A549 (cell line): ENCODE measurements around the gene RSF1. TPM values are rescaled to one million over a fixed set of nuclear protein-coding genes. Genes with fewer than 3 reads are reported as not detected.

Experiments used
- ATAC-seq, 2 experiments: fragments of 200-7000 bp in 1 of 2; fragments of >200 bp in 1 of 2; cut with Nextera tagmentation in 1 of 2; cut with Tn5 transposase in 1 of 2; 3 replicates each; pipeline versions ENCODE4 v1.8.0 to v1.9.1; 2018 to 2020; ENCODE audit warnings: mild to moderate bottlenecking in 1 of 2, moderate library complexity in 1 of 2
- CTCF ChIA-PET: fragments of 300-600 bp; sonication (Branson Sonifier 250); formaldehyde crosslinking; extraction: SDS; loops from one replicate; lab custom pipeline; 2021; ENCODE audit warnings: antibody characterized with exemption, inconsistent platforms; lab: Yijun Ruan, JAX
- POLR2A ChIA-PET: fragments of 350-600 bp; formaldehyde crosslinking; extraction: SDS; loops from one replicate; lab custom pipeline; 2021; ENCODE audit warnings: antibody characterized with exemption, inconsistent platforms; lab: Yijun Ruan, JAX
- DNase-seq, 2 experiments: peaks; one replicate each; pipeline versions ENCODE4 v3.0.0 to v3.0.0-alpha.2; 2011 to 2016; ENCODE audit warnings: low read depth in 1 of 2, low spot score in 1 of 2
- FAIRE-seq: peaks from 2 replicates; lab custom pipeline; 2011; peaks lifted over from hg19 to GRCh38; lab: Jason Lieb, UNC
- H3K27ac ChIP-seq, 2 experiments: fragments of >200 bp; sonication (Bioruptor Twin); formaldehyde crosslinking; 3 replicates each; pipeline ENCODE4 v1.5.1; 2016 to 2017
- H3K4me1 ChIP-seq: fragments of >200 bp; sonication (Bioruptor Twin); formaldehyde crosslinking; 3 replicates; pipeline ENCODE4 v1.6.1; 2016
- H3K4me2 ChIP-seq: fragments of >200 bp; sonication (Bioruptor Twin); formaldehyde crosslinking; 3 replicates; pipeline ENCODE4 v1.6.1; 2016
- H3K4me3 ChIP-seq: fragments of >200 bp; sonication (Bioruptor Twin); formaldehyde crosslinking; 3 replicates; pipeline ENCODE4 v1.5.1; 2016
- H3K9me3 ChIP-seq: fragments of >200 bp; sonication (Bioruptor Twin); formaldehyde crosslinking; 3 replicates; pipeline ENCODE4 v1.6.1; 2016
- BCL3 ChIP-seq: fragments of >200 bp; sonication (Bioruptor Twin); formaldehyde crosslinking; IDR thresholded peaks from 3 replicates; pipeline ENCODE4 v1.6.1; 2016
- BHLHE40 ChIP-seq: IDR thresholded peaks from 2 replicates; pipeline ENCODE4 v1.6.1; 2012; ENCODE audit warnings: low read depth, low read length, inconsistent platforms
- CBX2 ChIP-seq: fragments of 200-600 bp; sonication (generic); IDR thresholded peaks from 2 replicates; pipeline ENCODE4 v1.6.1; 2016; ENCODE audit warnings: low read depth, mild to moderate bottlenecking, borderline replicate concordance
- CBX8 ChIP-seq: fragments of 200-600 bp; sonication (generic); IDR thresholded peaks from 2 replicates; pipeline ENCODE4 v1.6.1; 2016
- CEBPB ChIP-seq, 2 experiments: fragments of >200 bp in 1 of 2; sonication (Bioruptor Twin) in 1 of 2; formaldehyde crosslinking in 1 of 2; IDR thresholded peaks; 2 replicates each; pipeline ENCODE4 v1.6.1; 2012 to 2016
- CHD4 ChIP-seq: fragments of 200-600 bp; sonication (generic); IDR thresholded peaks from 2 replicates; pipeline ENCODE4 v1.6.1; 2016; ENCODE audit warnings: antibody characterized with exemption, mild to moderate bottlenecking, borderline replicate concordance
- ELK1 ChIP-seq: fragments of 150-350 bp; IDR thresholded peaks from 2 replicates; pipeline ENCODE4 v1.6.1; 2014; ENCODE audit warnings: low read depth, mild to moderate bottlenecking, low read length
- EP300 ChIP-seq, 2 experiments: fragments of >200 bp; sonication (Bioruptor Twin); formaldehyde crosslinking; IDR thresholded peaks; 2 replicates in 1 of 2; 3 replicates in 1 of 2; pipeline ENCODE4 v1.6.1; 2016 to 2017
- FOSB ChIP-seq: fragments of 250-450 bp; sonication (Bioruptor Pico); IDR thresholded peaks from 2 replicates; pipeline ENCODE4 v1.5.0; 2020; ENCODE audit warnings: mild to moderate bottlenecking, moderate library complexity
- FOSL2 ChIP-seq, 2 experiments: fragments of 450-650 bp in 1 of 2; fragments of >200 bp in 1 of 2; sonication (Bioruptor Twin) in 1 of 2; formaldehyde crosslinking; IDR thresholded peaks; 2 replicates each; pipeline versions ENCODE4 v1.5.0 to v1.6.1; 2016 to 2020; ENCODE audit warnings: mild to moderate bottlenecking in 1 of 2, moderate library complexity in 1 of 2
- GATA3 ChIP-seq: IDR thresholded peaks from 2 replicates; pipeline ENCODE4 v1.6.1; 2012; ENCODE audit warnings: borderline replicate concordance
- HES2 ChIP-seq: fragments of >200 bp; sonication (Bioruptor Twin); formaldehyde crosslinking; IDR thresholded peaks from 2 replicates; pipeline ENCODE4 v1.6.1; 2016
- JUN ChIP-seq, 2 experiments: fragments of >200 bp; sonication (Bioruptor Twin); formaldehyde crosslinking; IDR thresholded peaks; 2 replicates in 1 of 2; 3 replicates in 1 of 2; pipeline ENCODE4 v1.6.1; 2016 to 2017
- MAX ChIP-seq: IDR thresholded peaks from 2 replicates; pipeline ENCODE4 v1.6.1; 2012
- RAD21 ChIP-seq, 2 experiments: fragments of >200 bp in 1 of 2; sonication (Bioruptor Twin) in 1 of 2; formaldehyde crosslinking in 1 of 2; IDR thresholded peaks in 1 of 2; conservative IDR thresholded peaks in 1 of 2; 2 replicates in 1 of 2; 3 replicates in 1 of 2; pipeline ENCODE4 v1.6.1; 2012 to 2018; ENCODE audit warnings: inconsistent platforms in 1 of 2
- RCOR1 ChIP-seq: fragments of 150-350 bp; IDR thresholded peaks from 2 replicates; pipeline ENCODE4 v1.6.1; 2014; ENCODE audit warnings: antibody characterized with exemption, low read length, low read depth
- REST ChIP-seq: fragments of 200-600 bp; sonication (generic); IDR thresholded peaks from 2 replicates; pipeline ENCODE4 v1.6.1; 2016; ENCODE audit warnings: antibody characterized with exemption, mild to moderate bottlenecking, moderate library complexity
- RFX5 ChIP-seq: fragments of 450-650 bp; IDR thresholded peaks from 2 replicates; pipeline ENCODE4 v1.7.1; 2014; ENCODE audit warnings: antibody characterized with exemption, mild to moderate bottlenecking, moderate library complexity
- ZSCAN20 ChIP-seq: fragments of 250-450 bp; sonication (Bioruptor Pico); IDR thresholded peaks from 2 replicates; pipeline ENCODE4 v1.8.0; 2022; ENCODE audit warnings: mild to moderate bottlenecking, moderate library complexity
- WGBS: methylation state at CpG from one replicate; pipeline ENCODE4 v1.1.6; 2017; ENCODE audit errors: missing lambda C conversion rate; 5-methylcytosine and 5-hydroxymethylcytosine counted together
- polyA plus RNA-seq, 4 experiments: library from polyadenylated mRNA; depleted of rRNA in 3 of 4; stranded (reverse); fragments of >200 nt; fragmentation: RNase III in 1 of 4; extraction: RNeasy Plus Mini Kit Qiagen cat#74134 plus additional on column Dnase treatment in 1 of 4; gene quantifications; 2 replicates in 3 of 4; 3 replicates in 1 of 4; pipeline ENCODE4 v1.2.3, GENCODE V29; 2011 to 2017

RSF1 gene
- polyA plus RNA-seq, 2 of the 4 experiments (the other 2 are of a cell fraction), result 18.8 to 29.6 TPM

- Histone ChIP-seq H3K4me1 (0 out of 3 replicates have a peak, but pooled peaks cover 2% of the 10 kb centered on the region), H3K4me2 (no peak overlapping the region), H3K4me3 (no peak overlapping the region), H3K27ac (no peak overlapping the region), H3K9me3 (no peaks in the 10 kb centered on the region)
- ChIA-PET POLR2A (interaction anchor here (0.6 kb wide), 1 partner anchor 17 kb away, joined by 5 read pairs; no protein-coding TSS in a partner anchor), CTCF (interaction anchor here (0.7 to 3.2 kb wide), 5 partner anchors 12 to 237 kb away, joined by 3 to 8 read pairs (median 3); no protein-coding TSS in a partner anchor)
- DNase-seq (no peak), FAIRE-seq (no peak), ATAC-seq (no peak)
- TF ChIP-seq CBX8 (no peak), ELK1 (no peak), MAX (no peak), EP300 (IDR thresholded peaks at IDR 0.05) (no peak), ZSCAN20 (no peak), RFX5 (no peak), CEBPB (IDR thresholded peaks at IDR 0.05) (no peak), REST (no peak), GATA3 (no peak), CBX2 (no peak), JUN (IDR thresholded peaks at IDR 0.05) (no peak), HES2 (no peak), RCOR1 (no peak), FOSB (CRISPR knock-in tag) (no peak)
Measured at GRCh38 chr11:77762426-77762825, 58.1 kb downstream of the RSF1 start.

GRCh38 chr11:77761491-77761890, 59.0 kb downstream of the RSF1 start:
- Histone ChIP-seq H3K4me3 (no peak overlapping the region), H3K9me3 (no peaks in the 10 kb centered on the region), H3K4me1 (no peaks in the 10 kb centered on the region), H3K27ac (no peak overlapping the region), H3K4me2 (no peak overlapping the region)
- no peak for DNase-seq
- WGBS, result 92% methylated on average over 3 of the region's 3 CpGs
- no peak for FAIRE-seq
- ChIA-PET POLR2A (no interaction called here), CTCF (interaction anchor here (1.3 to 1.5 kb wide), 2 partner anchors 57 to 238 kb away, joined by 3 read pairs; no protein-coding TSS in a partner anchor)
- ATAC-seq, result no peak
- no peak for TF ChIP-seq BCL3
- TF ChIP-seq RAD21 (conservative IDR thresholded peaks at IDR 0.05 in 1 of 2, IDR thresholded peaks at IDR 0.05 in 1 of 2), result no peak
- TF ChIP-seq JUN (IDR thresholded peaks at IDR 0.05), result no peak
- TF ChIP-seq BHLHE40, result no peak
- TF ChIP-seq CBX2, result no peak
- no peak for TF ChIP-seq FOSL2 (IDR thresholded peaks at IDR 0.05)
- TF ChIP-seq FOSL2 (CRISPR knock-in tag; IDR thresholded peaks at IDR 0.05), result no peak
- TF ChIP-seq CHD4, result no peak
